ENCODE data around the gene PLS1.
"Not testable (repeated sequence)": the region's sequence is repeated elsewhere in the genome, so short reads cannot be mapped to it uniquely, and the experiment has no call there.

Gene PLS1

GRCh38 chr3:142578329-142579223 lies 17.6 kb upstream of the PLS1 start, which contains the start of gene ATR:
TSS of gene ATR (minus strand) at chr3:142578733. CDS start at chr3:142578704, 29 bp downstream.
- H3K4me3 ChIP-seq (ENCODE audit: low read depth, low read length), result peak within 1 kb of the TSS; percentile 97
- H3K36me3 ChIP-seq, result peaks cover 2% of the 10 kb centered on the region; the same call in 1 of the 2 replicates
- DNase-seq, result peak; percentile 98
- TF ChIP-seq, protein P1, sequence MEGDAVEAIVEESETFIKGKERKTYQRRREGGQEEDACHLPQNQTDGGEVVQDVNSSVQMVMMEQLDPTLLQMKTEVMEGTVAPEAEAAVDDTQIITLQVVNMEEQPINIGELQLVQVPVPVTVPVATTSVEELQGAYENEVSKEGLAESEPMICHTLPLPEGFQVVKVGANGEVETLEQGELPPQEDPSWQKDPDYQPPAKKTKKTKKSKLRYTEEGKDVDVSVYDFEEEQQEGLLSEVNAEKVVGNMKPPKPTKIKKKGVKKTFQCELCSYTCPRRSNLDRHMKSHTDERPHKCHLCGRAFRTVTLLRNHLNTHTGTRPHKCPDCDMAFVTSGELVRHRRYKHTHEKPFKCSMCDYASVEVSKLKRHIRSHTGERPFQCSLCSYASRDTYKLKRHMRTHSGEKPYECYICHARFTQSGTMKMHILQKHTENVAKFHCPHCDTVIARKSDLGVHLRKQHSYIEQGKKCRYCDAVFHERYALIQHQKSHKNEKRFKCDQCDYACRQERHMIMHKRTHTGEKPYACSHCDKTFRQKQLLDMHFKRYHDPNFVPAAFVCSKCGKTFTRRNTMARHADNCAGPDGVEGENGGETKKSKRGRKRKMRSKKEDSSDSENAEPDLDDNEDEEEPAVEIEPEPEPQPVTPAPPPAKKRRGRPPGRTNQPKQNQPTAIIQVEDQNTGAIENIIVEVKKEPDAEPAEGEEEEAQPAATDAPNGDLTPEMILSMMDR (IDR thresholded peaks at IDR 0.05; ENCODE audit: low read depth, low read length), result 0 out of 2 replicates have a peak, but pooled peaks have one; percentile 1
- H3K4me1 ChIP-seq, result no peaks in the 10 kb centered on the region; the same call in 1 of the 2 replicates
- no peaks in the 10 kb centered on the region for H3K9me3 ChIP-seq
- no peaks in the 10 kb centered on the region for H3K27me3 ChIP-seq

- H3K9me3 ChIP-seq, result no peaks in the 10 kb centered on the region
- H3K4me3 ChIP-seq (ENCODE audit: low read depth, low read length), result no peak overlapping the region
- no peaks in the 10 kb centered on the region; the same call in 1 of the 2 replicates for H3K36me3 ChIP-seq
- no peaks in the 10 kb centered on the region for H3K27me3 ChIP-seq
- DNase-seq, result no peak
- H3K4me1 ChIP-seq, result no peaks in the 10 kb centered on the region; the same call in 1 of the 2 replicates
- TF ChIP-seq, protein P1 (IDR thresholded peaks at IDR 0.05; ENCODE audit: low read depth, low read length), result no peak
Observed at GRCh38 chr3:142580061-142580423, 16.2 kb upstream of the PLS1 start.

- H3K36me3 ChIP-seq; DNase-seq; H3K4me3 ChIP-seq (ENCODE audit: low read depth, low read length); H3K4me1 ChIP-seq; H3K27me3 ChIP-seq; H3K9me3 ChIP-seq: not testable (repeated sequence)
Observed at GRCh38 chr3:142581070-142581469, 15.1 kb upstream of the PLS1 start.

GRCh38 chr3:142586803-142587406 lies 9.3 kb upstream of the PLS1 start:
- Histone ChIP-seq H3K9me3 (no peaks in the 10 kb centered on the region), H3K4me1 (no peaks in the 10 kb centered on the region), H3K27me3 (no peaks in the 10 kb centered on the region), H3K4me3 (ENCODE audit: low read depth, low read length) (no peak overlapping the region), H3K36me3 (no peaks in the 10 kb centered on the region)
- DNase-seq, result peak; percentile 68
- TF ChIP-seq, protein P1 (IDR thresholded peaks at IDR 0.05; ENCODE audit: low read depth, low read length), result peak; percentile 78

DNA sequence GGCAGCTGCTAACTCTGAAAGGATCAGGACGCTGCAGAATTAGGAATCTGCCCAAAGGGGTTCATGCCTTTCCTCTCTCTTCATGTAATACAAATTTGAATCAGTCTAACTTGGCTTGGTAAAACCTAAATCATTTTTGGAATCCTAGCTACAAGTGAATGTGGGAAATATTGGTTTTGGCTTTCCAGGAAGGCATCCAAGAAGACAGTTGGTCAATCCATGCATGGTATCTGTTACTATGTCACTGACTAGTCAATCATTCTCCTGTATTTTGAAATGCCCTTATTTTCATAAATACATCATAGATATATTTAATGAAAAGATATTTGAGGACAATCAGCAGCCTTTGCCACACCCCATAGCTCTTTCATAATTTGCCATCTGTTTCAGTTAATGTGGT lies 7.5 kb upstream of the PLS1 start:
- DNase-seq, result no peak
- no peak overlapping the region for H3K4me3 ChIP-seq (ENCODE audit: low read depth, low read length)
- H3K9me3 ChIP-seq, result no peaks in the 10 kb centered on the region
- H3K36me3 ChIP-seq, result no peaks in the 10 kb centered on the region
- TF ChIP-seq, protein P1 (IDR thresholded peaks at IDR 0.05; ENCODE audit: low read depth, low read length), result no peak
- H3K27me3 ChIP-seq, result no peaks in the 10 kb centered on the region
- no peaks in the 10 kb centered on the region for H3K4me1 ChIP-seq

DNA sequence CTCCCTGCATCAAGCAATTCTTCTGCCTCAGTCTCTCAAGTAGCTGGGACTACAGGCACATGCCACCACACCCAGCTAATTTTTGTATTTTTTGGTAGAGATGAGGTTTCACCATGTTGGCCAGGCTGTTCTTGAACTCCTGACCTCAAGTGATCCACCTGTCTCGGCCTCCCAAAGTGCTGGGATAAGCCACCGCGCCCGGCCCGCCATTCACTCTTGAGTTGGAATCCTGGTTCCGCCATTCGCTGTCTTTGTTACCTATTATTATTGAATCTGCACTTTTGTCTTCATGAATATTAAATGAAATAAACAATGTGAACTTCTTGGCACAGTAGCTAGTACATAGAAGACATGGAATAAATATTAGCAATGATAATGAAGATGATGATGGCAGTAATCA lies 3.9 kb upstream of the PLS1 start:
- H3K27me3 ChIP-seq; DNase-seq; H3K9me3 ChIP-seq; H3K36me3 ChIP-seq; H3K4me3 ChIP-seq (ENCODE audit: low read depth, low read length); H3K4me1 ChIP-seq: not testable (repeated sequence)

- TF ChIP-seq, protein P1 (IDR thresholded peaks at IDR 0.05; ENCODE audit: low read depth, low read length), result no peak
- no peak overlapping the region for H3K4me3 ChIP-seq (ENCODE audit: low read depth, low read length)
- no peaks in the 10 kb centered on the region for H3K9me3 ChIP-seq
- no peaks in the 10 kb centered on the region for H3K27me3 ChIP-seq
- no peaks in the 10 kb centered on the region for H3K36me3 ChIP-seq
- no peak for DNase-seq
- H3K4me1 ChIP-seq, result no peaks in the 10 kb centered on the region; the same call in 1 of the 2 replicates
Observed at GRCh38 chr3:142595141-142595540, 1.1 kb upstream of the PLS1 start.
